IgD-negative memory B cell (primary cell): ENCODE data around the gene NTNG1. TPM values are rescaled to one million over a fixed set of nuclear protein-coding genes. Genes with fewer than 3 reads are reported as not detected.
A peak's percentile ranks its signal among the peaks of the same experiment; 100 is the strongest.

Source experiments
- H3K27ac Mint-ChIP-seq, 3 donors: one replicate each; pipeline ENCODE4 v1.8.0; 2020 to 2022; ENCODE audit warnings: mild to moderate bottlenecking in 3 of 3, mixed read lengths in 3 of 3, moderate library complexity in 1 of 3
- H3K27me3 Mint-ChIP-seq: one replicate; pipeline ENCODE4 v1.8.0; 2021; ENCODE audit warnings: mixed read lengths
- H3K36me3 Mint-ChIP-seq: one replicate; pipeline ENCODE4 v1.8.0; 2020; ENCODE audit warnings: mild to moderate bottlenecking, mixed read lengths
- H3K4me1 Mint-ChIP-seq, 3 donors: one replicate each; pipeline ENCODE4 v1.8.0; 2020 to 2022; ENCODE audit warnings: mixed read lengths in 3 of 3, mild to moderate bottlenecking in 1 of 3
- H3K4me3 Mint-ChIP-seq, 4 donors: one replicate each; pipeline ENCODE4 v1.8.0; 2020 to 2022; ENCODE audit warnings: mild to moderate bottlenecking in 4 of 4, mixed read lengths in 4 of 4, moderate library complexity in 3 of 4
- H3K9me3 Mint-ChIP-seq, 3 donors: one replicate each; pipeline ENCODE4 v1.8.0; 2020 to 2021; ENCODE audit warnings: mixed read lengths in 3 of 3, mild to moderate bottlenecking in 1 of 3
- polyA plus RNA-seq: library from polyadenylated mRNA; unstranded; fragments of 300-500 nt; fragmentation: Illumina TruSeq; gene quantifications from one replicate; pipeline ENCODE4 v1.2.3, GENCODE V29; 2021

Gene NTNG1
- polyA plus RNA-seq, 1 donor from 2014 or later = 6.5 TPM

GRCh38 chr1:107378426-107378825, 237.6 kb downstream of the NTNG1 start:
- H3K27me3 Mint-ChIP-seq = no peaks in the 10 kb centered on the region
- peaks cover 3% of the 10 kb centered on the region for H3K36me3 Mint-ChIP-seq
- H3K27ac Mint-ChIP-seq = no peak overlapping the region
- H3K4me1 Mint-ChIP-seq = peaks cover 0 to 9% (median 3%) of the 10 kb centered on the region in 3 donors
- H3K4me3 Mint-ChIP-seq = no peak overlapping the region
- H3K9me3 Mint-ChIP-seq = no peaks in the 10 kb centered on the region

- peaks cover 0 to 9% (median 3%) of the 10 kb centered on the region in 3 donors for H3K4me1 Mint-ChIP-seq
- no peak overlapping the region for H3K27ac Mint-ChIP-seq
- H3K9me3 Mint-ChIP-seq = no peaks in the 10 kb centered on the region
- H3K27me3 Mint-ChIP-seq = no peaks in the 10 kb centered on the region
- peaks cover 3% of the 10 kb centered on the region for H3K36me3 Mint-ChIP-seq
- no peak overlapping the region for H3K4me3 Mint-ChIP-seq
Measured at GRCh38 chr1:107378866-107379265, 238.0 kb downstream of the NTNG1 start.

GRCh38 chr1:107379826-107380225, 239.0 kb downstream of the NTNG1 start:
- Mint-ChIP-seq H3K27me3 (no peaks in the 10 kb centered on the region), H3K27ac (no peak overlapping the region), H3K4me1 (peaks cover 0 to 14% (median 3%) of the 10 kb centered on the region in 3 donors), H3K9me3 (no peaks in the 10 kb centered on the region), H3K36me3 (peaks cover 3% of the 10 kb centered on the region), H3K4me3 (no peak overlapping the region)

- Mint-ChIP-seq H3K9me3 (peaks cover 5 to 8% (median 8%) of the 10 kb centered on the region in 3 donors), H3K36me3 (no peaks in the 10 kb centered on the region), H3K27me3 (no peaks in the 10 kb centered on the region), H3K27ac (peak overlapping the region in 1 of 3 donors; percentile 82), H3K4me1 (peaks cover 2 to 14% (median 4%) of the 10 kb centered on the region in 3 donors), H3K4me3 (peak overlapping the region in 3 of 4 donors; percentile 40 to 70 (median 54))
Measured at GRCh38 chr1:107389410-107390396, 248.9 kb downstream of the NTNG1 start.

GRCh38 chr1:107394301-107394700, 253.5 kb downstream of the NTNG1 start:
- H3K36me3 Mint-ChIP-seq = no peaks in the 10 kb centered on the region
- peak overlapping the region in 1 of 3 donors; percentile 32 for H3K27ac Mint-ChIP-seq

GRCh38 chr1:107401704-107402103, 260.9 kb downstream of the NTNG1 start:
- Mint-ChIP-seq H3K27me3 (peaks cover 1% of the 10 kb centered on the region), H3K4me3 (no peak overlapping the region), H3K27ac (no peak overlapping the region)

More at GRCh38 chr1:107394301-107394700, 253.5 kb downstream of the NTNG1 start:
- no peaks in the 10 kb centered on the region for H3K27me3 Mint-ChIP-seq
- peaks cover 0 to 9% (median 4%) of the 10 kb centered on the region in 3 donors for H3K4me1 Mint-ChIP-seq
- H3K4me3 Mint-ChIP-seq = no peak overlapping the region
- H3K9me3 Mint-ChIP-seq = peaks cover 5 to 8% (median 7%) of the 10 kb centered on the region in 3 donors

GRCh38 chr1:107404756-107405155, 263.9 kb downstream of the NTNG1 start:
- peaks cover 3 to 19% (median 13%) of the 10 kb centered on the region in 3 donors for H3K4me1 Mint-ChIP-seq
- no peaks in the 10 kb centered on the region for H3K36me3 Mint-ChIP-seq
- no peak overlapping the region for H3K4me3 Mint-ChIP-seq
- H3K27me3 Mint-ChIP-seq = peaks cover 1% of the 10 kb centered on the region
- H3K9me3 Mint-ChIP-seq = peaks cover 0 to 1% (median 0%) of the 10 kb centered on the region in 3 donors
- no peak overlapping the region for H3K27ac Mint-ChIP-seq

More at GRCh38 chr1:107401704-107402103, 260.9 kb downstream of the NTNG1 start:
- peaks cover 0 to 2% (median 0%) of the 10 kb centered on the region in 3 donors for H3K9me3 Mint-ChIP-seq
- H3K36me3 Mint-ChIP-seq = no peaks in the 10 kb centered on the region
- H3K4me1 Mint-ChIP-seq = peaks cover 3 to 19% (median 13%) of the 10 kb centered on the region in 3 donors

- Mint-ChIP-seq H3K9me3 (no peaks in the 10 kb centered on the region), H3K36me3 (no peaks in the 10 kb centered on the region), H3K27ac (no peak overlapping the region), H3K4me3 (no peak overlapping the region), H3K27me3 (no peaks in the 10 kb centered on the region), H3K4me1 (peaks cover 3 to 19% (median 13%) of the 10 kb centered on the region in 3 donors)
Measured at GRCh38 chr1:107405236-107405635, 264.4 kb downstream of the NTNG1 start.

GRCh38 chr1:107407011-107407410, 266.2 kb downstream of the NTNG1 start:
- Mint-ChIP-seq H3K36me3 (no peaks in the 10 kb centered on the region), H3K27ac (no peak overlapping the region), H3K4me1 (peaks cover 3 to 19% (median 13%) of the 10 kb centered on the region in 3 donors), H3K27me3 (no peaks in the 10 kb centered on the region), H3K9me3 (no peaks in the 10 kb centered on the region), H3K4me3 (no peak overlapping the region)

- Mint-ChIP-seq H3K27ac (no peak overlapping the region), H3K27me3 (no peaks in the 10 kb centered on the region), H3K4me3 (no peak overlapping the region), H3K9me3 (no peaks in the 10 kb centered on the region), H3K36me3 (peaks cover 3% of the 10 kb centered on the region), H3K4me1 (no peaks in the 10 kb centered on the region)
Measured at GRCh38 chr1:107413546-107413945, 272.7 kb downstream of the NTNG1 start.

- Mint-ChIP-seq H3K27ac (no peak overlapping the region), H3K4me3 (no peak overlapping the region), H3K27me3 (no peaks in the 10 kb centered on the region), H3K4me1 (no peaks in the 10 kb centered on the region), H3K9me3 (no peaks in the 10 kb centered on the region), H3K36me3 (peaks cover 3% of the 10 kb centered on the region)
Measured at GRCh38 chr1:107413951-107414350, 273.1 kb downstream of the NTNG1 start.

- H3K36me3 Mint-ChIP-seq = peaks cover 3% of the 10 kb centered on the region
- H3K9me3 Mint-ChIP-seq = no peaks in the 10 kb centered on the region
- no peak overlapping the region for H3K4me3 Mint-ChIP-seq
- H3K27ac Mint-ChIP-seq = no peak overlapping the region
- no peaks in the 10 kb centered on the region for H3K4me1 Mint-ChIP-seq
- H3K27me3 Mint-ChIP-seq = no peaks in the 10 kb centered on the region
Measured at GRCh38 chr1:107414550-107414949, 273.7 kb downstream of the NTNG1 start.

GRCh38 chr1:107415241-107415640, 274.4 kb downstream of the NTNG1 start:
- no peaks in the 10 kb centered on the region for H3K9me3 Mint-ChIP-seq
- no peak overlapping the region for H3K27ac Mint-ChIP-seq
- peaks cover 0 to 4% (median 0%) of the 10 kb centered on the region in 3 donors for H3K4me1 Mint-ChIP-seq
- no peaks in the 10 kb centered on the region for H3K27me3 Mint-ChIP-seq
- H3K4me3 Mint-ChIP-seq = no peak overlapping the region
- H3K36me3 Mint-ChIP-seq = peaks cover 3% of the 10 kb centered on the region

- H3K27ac Mint-ChIP-seq = no peak overlapping the region
- no peaks in the 10 kb centered on the region for H3K9me3 Mint-ChIP-seq
- peaks cover 0 to 4% (median 0%) of the 10 kb centered on the region in 3 donors for H3K4me1 Mint-ChIP-seq
- H3K4me3 Mint-ChIP-seq = no peak overlapping the region
- no peaks in the 10 kb centered on the region for H3K36me3 Mint-ChIP-seq
- no peaks in the 10 kb centered on the region for H3K27me3 Mint-ChIP-seq
Measured at GRCh38 chr1:107419003-107419402, 278.2 kb downstream of the NTNG1 start.

- Mint-ChIP-seq H3K4me1 (peaks cover 0 to 4% (median 0%) of the 10 kb centered on the region in 3 donors), H3K27me3 (no peaks in the 10 kb centered on the region), H3K27ac (no peak overlapping the region), H3K36me3 (no peaks in the 10 kb centered on the region), H3K4me3 (no peak overlapping the region), H3K9me3 (peaks cover 0 to 2% (median 0%) of the 10 kb centered on the region in 3 donors)
Measured at GRCh38 chr1:107422901-107423300, 282.1 kb downstream of the NTNG1 start.
